Suppressor macrophage (primary cell): ENCODE data around the gene ZNF367.

ENCODE experiments used
- DNase-seq, 4 experiments: peaks; one replicate each; pipeline ENCODE4 v3.0.0-alpha.2; 2020 to 2022

Gene ZNF367

DNA sequence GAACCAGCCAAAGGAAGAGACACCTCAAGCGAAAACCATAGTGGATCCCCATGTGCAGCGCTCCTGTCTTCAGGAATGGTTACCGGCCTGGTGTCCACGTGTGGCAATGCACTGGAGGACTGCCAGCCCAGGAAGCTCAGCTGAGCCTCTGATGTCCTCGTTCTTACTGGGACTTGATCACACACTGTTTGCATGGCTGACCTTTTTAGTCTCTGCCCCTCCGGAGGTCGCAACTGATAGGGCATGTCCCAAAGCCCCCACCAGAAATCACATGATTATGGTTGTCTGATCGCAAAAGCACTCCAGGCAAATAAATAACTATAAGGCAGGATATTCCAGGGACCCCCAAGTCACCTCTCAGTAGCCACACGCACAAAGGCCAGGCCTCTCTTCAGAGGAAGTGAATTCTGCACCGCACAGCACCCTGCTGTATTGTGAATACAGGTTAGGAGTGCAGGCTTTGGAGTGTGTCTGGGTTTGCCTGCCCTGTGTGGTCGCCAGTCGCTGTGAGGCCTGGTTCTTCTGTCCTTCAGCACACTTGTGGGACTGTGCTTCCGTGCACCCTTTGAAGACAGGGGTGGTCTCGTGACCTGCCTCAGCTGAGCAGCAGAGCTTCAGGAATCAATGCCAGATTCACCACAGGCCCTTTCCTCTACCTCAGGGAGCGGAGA is 18.4 kb upstream of the ZNF367 start:
- DNase-seq = no peak

DNA sequence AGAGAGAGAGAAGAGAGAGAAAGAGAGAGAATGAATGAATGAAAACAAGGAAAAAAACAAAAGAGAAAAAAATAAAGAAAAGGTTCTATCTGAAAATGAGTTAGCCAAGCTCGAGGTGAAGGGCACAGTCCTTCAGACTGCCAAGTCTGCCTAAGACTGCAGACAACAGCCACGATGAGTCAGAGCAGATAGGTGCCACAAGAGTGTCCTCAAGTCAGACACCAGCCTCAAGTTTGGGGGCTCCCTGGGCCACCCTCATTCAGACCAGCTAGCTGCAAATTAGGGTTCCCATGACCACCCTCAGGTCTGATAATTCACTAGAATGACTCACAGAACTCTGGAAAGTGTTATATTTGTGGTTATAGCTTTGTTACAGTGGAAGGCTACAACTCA is 17.9 kb upstream of the ZNF367 start:
- no peak for DNase-seq

DNA sequence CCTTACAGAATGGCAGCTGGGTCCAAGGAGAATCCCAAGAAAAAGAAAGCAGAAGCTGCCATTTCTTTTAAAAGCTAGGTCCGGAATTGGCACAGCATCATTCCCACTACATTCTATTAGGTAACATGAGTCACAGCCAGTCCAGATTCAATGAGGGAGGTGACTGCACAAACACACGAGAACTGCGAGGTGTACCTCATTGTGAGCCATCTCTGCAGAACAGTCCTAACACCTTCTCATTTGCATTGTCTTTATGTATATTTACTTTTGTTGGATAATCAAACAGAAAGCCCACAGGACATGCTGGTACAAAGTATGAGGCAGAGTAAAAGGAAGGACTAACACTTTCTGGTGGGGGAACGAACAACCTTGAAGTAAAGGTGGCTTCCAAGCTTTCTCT is 17.2 kb upstream of the ZNF367 start:
- DNase-seq = no peak

DNA sequence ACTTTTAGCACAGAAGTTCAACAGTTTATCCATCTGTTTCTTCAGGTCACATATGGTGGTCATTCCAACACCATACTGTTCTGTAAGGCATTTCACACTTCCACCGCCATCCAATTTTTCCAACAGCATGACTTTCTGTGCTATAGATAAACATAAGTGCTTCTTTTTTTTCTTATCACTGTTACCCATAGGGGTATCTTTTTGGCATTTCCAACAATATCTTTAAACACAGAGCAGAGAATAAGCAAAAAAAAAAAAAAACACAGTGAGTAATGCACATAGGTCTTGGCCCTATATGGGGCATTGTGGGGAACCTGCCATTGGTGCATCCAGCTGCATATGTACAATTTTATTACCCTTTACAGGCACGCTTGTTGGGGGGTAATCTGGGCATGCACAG is 12.2 kb upstream of the ZNF367 start:
- DNase-seq = no peak

DNA sequence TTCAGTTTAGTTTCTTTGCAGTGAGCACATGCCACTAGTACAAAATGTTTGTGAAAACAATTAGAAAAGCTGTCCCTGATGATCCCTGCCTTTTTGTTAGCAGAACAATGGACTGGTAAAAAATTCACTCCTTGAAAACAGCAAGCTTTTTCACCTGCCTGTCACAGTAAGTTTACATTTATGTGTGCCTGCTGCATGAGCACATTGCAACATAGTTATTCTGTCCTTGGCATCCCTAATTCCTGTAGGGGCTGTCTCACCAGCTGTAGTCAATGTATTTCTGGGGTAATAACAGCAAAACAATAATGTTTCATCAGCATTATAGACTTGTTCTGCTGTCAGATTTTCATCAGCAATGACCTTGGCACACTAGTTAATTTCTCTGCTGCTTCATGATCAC is 11.6 kb upstream of the ZNF367 start:
- no peak for DNase-seq

DNA sequence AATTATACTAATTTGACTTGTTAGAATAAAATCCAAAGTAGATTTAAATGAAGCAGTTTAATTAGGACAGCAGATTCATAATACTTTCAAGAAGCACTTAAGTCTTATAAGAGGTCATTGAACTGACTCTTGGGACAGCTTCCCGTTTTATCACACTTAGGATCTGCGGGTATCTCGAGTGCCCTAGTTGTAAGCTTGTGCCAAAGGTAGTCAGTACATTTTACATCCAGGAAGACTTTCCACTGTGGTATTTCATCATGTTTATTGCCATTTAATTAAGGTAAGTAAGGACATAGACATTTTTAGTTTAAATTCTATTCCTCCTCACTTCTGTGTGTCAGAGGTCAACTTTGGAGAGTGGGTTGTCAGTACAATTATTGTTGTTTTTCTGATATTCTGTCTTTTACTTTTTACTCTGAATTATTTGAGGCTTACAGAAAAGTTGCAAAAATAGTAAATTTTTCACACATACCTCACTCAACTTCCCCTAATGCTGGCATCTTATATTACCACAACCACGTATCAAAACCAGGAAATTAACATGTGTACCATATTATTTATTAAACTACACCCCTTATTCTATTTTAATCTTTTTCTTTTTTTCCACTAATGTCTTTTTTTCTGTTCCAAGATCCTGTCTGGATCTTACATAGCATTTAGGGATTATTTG is 7.5 kb upstream of the ZNF367 start:
- DNase-seq = peak in 3 of 4 experiments; percentile 25 to 38 (median 33)

DNA sequence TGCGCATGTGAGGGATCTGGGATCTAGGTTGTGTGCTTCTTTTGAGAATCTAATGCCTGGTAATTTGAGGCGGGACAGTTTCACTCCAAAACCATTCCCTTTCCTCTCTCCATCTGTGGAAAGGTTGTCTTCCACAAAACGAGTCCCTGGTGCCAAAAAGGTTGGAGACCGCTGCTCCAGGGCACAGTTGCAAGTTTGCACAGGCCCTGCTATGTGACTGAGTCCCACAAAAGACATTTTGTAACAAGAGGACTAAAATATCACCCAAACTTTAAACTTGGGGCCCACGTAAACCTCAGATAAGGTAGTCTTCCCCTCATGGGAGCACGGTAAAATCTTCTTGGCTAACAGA is 5.8 kb upstream of the ZNF367 start:
- DNase-seq = no peak

DNA sequence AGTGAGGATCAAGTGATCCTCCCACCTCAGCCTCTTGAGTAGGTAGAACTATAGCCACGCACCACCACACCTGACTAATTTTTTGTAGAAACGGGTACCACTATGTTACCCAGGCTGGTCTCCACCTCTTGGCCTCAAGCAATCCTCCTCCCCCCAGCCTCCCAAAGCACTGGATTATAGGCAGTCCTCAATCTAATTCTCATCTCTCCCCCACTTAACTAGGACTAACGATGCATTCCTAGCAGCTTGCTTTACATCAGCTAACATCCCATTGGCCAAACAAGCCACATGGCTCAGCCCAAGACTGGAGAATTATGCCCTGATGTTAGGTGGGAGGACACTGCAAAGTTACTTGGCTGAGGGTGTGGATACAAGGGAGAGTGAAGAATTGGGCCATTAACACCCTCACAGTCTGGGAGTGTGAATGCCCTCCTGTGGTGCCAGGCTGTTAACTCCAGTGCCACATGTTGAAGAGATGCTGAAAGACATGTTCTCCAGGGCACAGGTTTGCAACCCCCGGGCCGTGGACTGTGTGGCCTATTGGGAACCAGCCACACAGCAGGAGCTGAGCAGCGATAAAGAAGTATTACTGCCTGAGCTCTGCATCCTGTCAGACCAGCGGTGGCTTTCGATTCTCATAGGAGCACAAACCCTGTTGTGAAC is 5.3 kb upstream of the ZNF367 start:
- no peak for DNase-seq

DNA sequence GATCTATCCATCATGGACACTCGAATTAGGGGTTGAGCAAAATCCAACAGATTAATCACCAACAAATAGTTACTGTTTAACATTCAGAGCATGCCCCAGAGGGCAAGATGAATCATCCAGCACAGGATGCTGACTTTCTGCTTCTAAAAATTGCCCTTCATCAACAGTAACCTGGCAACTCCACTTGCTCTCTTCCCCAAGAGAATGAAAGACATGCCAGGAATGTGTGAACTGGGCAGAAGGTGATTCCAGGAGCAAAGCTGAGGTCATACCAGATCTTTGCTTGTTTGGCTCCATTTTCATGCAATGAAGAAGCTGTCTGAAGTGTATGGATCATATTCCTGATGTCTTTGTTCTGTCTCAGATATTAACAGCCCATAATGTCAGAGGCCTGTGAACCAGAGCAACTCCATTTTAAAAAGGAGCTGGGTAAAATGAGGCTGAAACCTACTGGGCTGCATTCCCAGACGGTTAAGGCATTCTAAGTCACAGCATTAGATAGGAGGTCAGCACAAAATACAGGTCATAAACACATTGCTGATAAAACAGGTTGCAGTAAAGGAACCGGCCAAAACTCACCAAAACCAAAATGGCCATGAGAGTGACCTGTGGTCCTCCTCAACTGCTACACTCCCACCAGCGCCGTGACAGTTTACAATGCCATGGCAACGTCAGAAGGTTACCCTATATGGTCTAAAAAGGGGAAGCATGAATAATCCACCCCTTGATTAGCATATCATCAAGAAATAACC is 2.5 kb upstream of the ZNF367 start:
- peak; percentile 57 to 83 (median 66) for DNase-seq

DNA sequence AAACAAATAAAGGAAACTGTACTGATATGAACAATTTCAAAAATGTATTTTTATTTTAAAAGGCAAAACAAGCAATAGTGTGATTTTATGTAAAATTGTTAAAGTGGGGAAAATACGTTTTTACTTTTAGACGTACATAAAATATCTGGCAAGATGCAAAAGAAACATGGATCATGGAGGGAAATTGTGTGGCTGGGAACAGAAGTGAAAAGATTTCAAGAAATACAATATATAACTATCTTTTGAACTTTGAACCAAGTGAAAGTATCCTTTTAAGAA is 1.5 kb upstream of the ZNF367 start:
- DNase-seq = peak in 1 of 4 experiments; percentile 14

DNA sequence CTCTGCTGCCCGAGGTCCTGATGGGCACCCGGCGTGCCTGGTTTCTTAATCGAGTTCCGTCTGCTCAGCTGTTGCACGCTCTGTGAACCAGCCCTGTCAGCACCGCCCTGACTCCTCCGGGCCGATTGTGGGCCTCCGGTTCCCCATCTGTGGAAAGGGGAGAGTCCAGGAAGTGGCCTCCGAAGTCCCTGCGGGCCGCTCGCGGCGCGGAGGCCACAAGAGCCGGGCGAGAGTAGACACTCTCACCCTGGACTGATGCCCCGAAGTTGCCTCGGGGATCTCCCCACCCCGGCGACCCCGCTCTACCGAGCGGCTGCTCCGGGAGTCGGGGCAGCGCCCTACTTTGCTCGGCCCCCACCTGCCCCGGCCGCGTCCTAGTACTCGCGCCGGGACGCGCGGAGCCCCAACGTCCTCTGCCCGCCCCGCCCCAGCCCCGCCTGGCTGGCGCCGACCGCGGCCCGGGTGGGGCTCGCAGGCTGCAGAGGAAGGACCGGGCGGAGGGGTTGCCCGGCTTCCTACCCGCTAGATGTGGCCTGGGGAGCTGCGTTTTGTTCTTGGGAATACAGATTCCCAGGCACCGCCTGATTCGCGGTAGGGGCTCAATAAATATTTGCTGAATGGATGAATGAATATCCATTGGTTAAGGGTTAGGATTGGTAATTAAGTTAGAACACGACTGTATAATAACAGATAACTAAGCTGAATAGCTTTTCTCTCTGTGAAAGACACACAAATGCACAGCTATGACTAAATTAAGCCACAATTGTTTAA is 935 bp upstream of the ZNF367 start:
- DNase-seq = peak; percentile 79 to 94 (median 92)

DNA sequence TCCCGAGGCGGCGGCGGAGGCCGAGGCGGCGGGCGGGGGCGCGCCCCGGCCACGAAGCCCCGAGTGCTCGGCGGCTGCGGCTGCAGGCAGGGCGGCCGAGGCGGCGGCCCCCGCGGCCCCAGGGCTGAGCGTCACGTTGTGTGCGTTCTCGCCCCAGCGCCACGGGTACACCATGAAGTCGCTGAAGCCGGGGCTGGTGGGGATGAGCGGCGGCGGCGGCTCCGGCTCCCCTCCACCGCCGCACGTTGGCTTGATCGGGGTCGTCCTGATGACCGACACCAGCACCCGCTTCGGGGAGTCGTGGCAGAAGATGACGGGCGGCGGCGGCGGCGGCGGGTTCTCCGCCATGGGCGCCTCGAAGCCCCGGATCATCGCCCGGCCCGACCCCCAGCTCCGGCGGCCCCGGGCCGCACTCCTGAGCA is 498 bp downstream of the ZNF367 start:
- no peak for DNase-seq

DNA sequence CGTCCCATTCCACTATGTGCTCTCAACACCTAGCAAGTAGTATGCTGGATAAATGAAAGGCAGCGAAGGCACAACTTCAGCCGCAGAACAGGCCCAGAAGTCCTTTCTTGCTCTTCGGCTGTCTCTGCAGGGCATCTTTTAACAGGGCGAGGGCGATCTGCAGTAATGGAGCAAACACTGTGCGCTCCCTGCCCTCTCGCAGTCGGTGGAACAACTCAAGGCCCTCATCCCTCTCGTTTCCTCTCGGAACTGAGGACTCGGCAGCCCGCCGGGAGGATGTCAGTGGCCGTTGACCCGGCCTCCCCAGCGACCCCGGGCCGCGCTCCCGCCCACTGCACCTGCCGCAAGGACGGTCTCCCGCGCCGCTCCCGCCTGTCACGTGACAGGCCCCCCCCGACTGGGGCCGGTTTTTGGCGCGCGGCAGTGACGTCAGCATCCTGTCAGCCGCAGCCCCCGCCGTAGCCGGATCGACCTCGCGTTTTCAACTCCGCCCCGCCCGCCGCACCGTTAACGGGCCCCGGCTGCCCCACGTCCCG is 1.1 kb downstream of the ZNF367 start:
- DNase-seq = peak; percentile 84 to 95 (median 90)

DNA sequence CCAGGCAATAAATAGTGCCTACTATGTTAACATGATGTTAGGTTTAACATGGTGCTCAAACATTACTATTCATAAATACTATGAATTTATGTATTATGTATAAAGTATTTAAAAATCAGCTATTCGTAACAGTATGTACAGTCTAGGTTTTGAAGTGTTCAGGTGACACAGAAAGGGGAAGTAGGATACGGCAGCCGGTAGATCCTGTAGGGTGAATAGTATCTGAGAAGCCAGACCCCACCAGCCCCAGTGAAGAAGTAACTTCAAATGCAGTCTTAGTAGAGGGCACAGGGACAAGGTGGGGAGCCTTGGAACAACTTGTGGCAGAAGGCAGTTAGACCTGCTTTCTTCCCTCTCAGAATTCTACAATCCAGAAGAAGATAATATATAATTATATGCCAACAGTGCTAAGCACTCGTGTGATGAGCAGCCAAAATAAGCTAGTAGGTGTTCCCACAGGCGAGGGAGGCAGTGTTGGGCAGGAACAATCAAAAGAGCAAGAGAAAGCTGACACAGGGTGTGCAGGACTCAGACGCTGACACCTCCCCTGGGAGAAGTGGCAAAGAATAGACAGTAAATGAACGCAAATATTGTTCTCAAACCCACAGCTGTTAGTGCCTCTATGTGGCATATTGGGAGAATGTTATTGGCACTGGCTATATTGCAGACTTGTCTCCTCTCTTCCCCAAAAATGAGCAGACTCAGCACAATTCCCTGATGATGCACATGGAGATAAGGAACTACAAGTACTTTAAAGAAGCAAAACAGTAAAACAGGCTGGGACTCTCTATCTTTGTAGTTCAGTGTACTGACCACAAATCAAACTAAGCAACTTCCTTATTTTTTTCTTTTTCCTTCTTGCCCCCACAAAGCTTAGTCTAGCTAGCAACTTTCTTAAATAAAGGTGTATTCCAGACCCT is 4.6 kb downstream of the ZNF367 start:
- DNase-seq = peak; percentile 67 to 89 (median 78)

DNA sequence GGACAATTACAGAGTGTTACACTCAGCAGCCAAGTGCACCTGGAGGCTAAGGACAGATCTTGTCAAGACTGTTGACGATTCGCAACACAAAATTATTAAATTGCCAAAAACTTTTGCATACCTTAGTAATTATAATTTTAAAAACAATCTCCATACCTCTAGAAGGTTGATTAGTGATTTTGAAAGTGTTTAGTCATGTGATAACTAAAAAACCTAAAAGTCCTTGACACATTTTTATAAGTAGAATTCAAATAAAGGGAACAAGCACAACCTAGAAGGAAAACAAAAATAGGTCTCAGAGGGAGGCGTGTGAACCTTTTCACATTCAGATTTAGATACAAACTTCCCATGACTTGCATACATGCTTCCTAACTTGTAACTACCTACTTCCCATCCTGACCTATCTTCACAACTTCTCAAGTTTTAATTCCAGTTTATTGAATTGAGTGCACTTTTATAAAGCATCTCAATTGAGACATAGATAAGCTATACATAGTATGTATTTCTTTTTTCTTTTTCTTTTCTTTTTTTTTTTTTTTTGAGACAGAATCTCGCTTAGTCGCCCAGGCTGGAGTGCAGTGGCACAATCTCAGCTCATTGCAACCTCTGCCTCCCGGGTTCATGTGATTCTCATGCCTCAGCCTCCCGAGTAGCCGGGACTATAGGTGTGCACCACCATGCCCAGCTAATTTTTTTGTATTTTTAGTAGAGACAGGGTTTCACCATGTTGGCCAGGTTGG is 5.8 kb downstream of the ZNF367 start:
- no peak for DNase-seq

DNA sequence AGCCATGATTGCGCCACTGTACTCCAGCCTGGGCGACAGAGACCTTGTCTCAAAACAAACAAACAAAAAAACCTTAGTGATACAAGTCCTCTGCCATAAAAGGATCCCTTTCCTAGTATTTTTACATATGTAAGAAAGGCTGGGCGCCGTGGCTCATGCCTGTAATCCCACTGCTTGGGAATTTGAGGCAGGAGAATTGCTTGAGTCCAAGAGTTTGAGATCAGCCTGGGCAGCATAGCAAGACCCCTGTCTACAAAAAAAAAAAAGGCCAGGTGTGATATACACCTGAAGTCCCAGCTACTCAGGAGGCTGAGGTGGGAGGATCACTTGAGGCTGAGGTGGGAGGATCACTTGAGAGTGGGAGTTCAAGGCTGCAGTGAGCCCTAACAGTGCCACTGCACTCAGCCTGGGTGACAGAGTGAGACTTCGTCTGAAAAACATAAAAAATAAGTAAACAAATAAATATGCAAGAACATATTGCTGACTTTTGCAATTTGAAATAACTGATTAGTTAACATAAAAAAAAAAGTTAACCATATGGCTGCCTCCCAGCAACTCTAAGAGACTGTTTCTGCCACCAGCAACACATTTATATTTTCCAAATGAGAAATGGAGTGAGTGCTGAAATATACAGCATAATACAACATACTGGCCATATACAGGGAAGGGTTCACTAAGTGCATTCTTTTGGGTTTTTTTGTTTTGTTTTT is 6.9 kb downstream of the ZNF367 start:
- no peak for DNase-seq

DNA sequence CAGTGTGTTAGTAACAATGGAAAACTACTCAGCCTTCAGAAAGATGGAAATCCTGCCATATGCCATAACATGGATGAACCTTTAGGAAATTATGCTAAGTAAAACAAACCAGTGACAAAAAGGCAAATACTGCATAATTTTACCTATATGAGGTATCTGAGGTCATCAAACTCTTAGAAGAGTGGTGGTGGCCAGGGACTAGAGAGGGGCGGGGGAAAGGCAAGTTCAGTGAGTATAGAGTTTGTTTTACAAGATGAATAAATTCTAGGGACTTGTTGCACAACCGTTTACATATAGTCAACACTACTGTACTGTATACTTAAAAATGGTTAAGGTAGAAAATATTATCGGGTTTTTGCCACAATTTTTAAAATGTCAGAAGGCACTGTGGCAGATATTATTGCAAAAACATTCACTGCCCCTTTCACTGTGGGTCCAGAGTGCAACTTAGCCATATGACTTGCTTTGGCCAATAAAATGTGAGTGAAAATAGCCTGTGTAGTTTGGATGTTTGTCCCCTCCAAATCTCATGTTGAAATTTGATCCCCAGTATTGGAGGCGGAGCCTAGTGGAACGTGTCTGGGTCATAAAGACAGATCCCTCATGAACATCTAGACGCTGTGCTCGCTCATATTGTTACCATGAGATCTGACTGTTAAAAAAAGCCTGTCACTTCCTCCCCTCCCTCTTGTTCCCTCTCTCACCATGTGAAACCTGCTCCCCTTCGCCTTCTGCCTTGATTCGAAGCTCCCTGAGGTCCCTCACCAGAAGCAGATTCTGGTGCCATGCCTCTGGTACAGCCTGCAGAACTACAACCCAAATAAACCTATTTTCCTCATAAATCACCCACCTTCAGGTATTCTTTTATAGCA is 9.5 kb downstream of the ZNF367 start:
- no peak for DNase-seq

DNA sequence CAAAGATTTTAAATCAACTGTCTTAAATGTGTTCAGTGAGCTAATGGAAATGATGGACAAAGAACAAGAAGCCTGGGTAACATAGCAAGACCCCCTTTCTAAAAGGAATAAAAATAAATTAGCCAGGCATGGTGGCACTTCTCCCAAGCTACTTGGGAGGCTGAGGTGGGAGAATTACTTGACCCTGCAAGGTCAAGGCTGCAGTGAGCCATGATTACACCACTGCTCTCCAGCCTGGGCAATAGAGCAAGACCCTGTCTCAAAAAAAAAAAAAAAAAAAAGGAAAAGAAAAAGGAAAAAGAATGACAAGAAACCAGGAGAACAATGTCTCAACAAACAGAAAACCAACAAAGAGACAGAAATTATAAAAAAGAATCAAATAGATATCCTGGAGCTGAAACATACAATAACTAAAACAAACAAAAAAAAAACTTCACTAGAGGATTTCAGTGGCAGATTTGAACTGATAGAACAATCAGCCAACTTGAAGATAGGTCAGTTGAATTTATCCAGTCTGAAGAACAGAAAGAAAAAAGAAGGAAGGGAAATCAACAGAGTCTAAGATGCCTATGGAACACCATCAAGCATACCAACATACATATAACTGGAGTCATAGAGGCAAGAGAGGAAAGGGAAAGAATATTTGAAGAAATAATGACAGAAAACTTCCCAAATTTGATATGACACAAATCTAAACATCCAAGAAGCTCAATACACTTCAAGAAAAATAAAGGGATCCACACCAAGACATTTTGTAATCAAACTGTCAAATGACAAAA is 17.8 kb downstream of the ZNF367 start:
- no peak for DNase-seq
